ENCODE results near the gene SLX4IP. TPM values are rescaled to one million over a fixed set of nuclear protein-coding genes. Genes with fewer than 3 reads are reported as not detected.

SLX4IP gene
- total and polyA plus RNA-seq, 2 of the 13 experiments (the other 11 are each of a cell fraction or from before 2014, with no cell fraction given), result 3.6 to 7.3 TPM

DNA sequence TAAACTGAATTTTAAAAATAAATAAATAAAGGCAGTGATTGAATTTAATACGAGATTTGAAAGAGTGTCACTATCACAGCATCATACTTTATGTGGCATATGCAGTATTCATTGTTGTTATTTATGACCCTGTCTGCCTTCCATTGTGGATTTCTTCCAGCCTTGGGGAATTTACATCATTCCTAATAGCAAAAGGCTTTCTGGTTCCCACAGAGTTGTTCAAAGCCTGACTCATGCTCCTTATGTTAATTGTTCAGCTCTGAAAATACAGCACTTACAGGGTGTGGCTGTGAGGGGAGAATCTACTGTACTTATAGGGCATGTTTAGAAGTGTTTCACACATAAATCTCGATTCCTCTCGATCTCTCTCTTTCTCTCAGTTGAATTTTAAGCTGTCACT, 184.3 kb downstream of the SLX4IP start (continued):
- TF ChIP-seq ATF4 (CRISPR knock-in tag; IDR thresholded peaks at IDR 0.05), result no peak
- TF ChIP-seq, protein P1, sequence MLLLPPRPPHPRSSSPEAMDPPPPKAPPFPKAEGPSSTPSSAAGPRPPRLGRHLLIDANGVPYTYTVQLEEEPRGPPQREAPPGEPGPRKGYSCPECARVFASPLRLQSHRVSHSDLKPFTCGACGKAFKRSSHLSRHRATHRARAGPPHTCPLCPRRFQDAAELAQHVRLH (CRISPR knock-in tag; IDR thresholded peaks at IDR 0.05; ENCODE audit: borderline replicate concordance, low read depth), result no peak

- intact Hi-C loops (cut with micrococcal nuclease; ENCODE audit: unreplicated experiment), result no loop called here
- DNase-seq (ENCODE audit: low spot score) (no peak), FAIRE-seq (no peak), ATAC-seq (no peak)
- no peaks in the 10 kb centered on the region for H3K9me3 ChIP-seq (ENCODE audit: low read length)
- in situ Hi-C loops (cut with HindIII; ENCODE audit: extremely low pct_ligation_motif_present, low pct_unique_long_range_greater_than_20kb), result no loop called here
- H3K4me2 ChIP-seq (ENCODE audit: low read depth, low read length), result no peak overlapping the region
- ChIA-PET CTCF (ENCODE audit: low intra/inter-chr PET ratio, low total read pairs) (no interaction called here), POLR2A (no interaction called here)
- no peak overlapping the region for H2AFZ ChIP-seq (ENCODE audit: low read length)
- no peaks in the 10 kb centered on the region for H4K20me1 ChIP-seq (ENCODE audit: insufficient read depth, low read length)
- H3K79me2 ChIP-seq (ENCODE audit: insufficient read depth, low read length), result no peaks in the 10 kb centered on the region
- no peak overlapping the region for H3K4me3 ChIP-seq (replicated peaks in 1 of 3; ENCODE audit: insufficient read depth in 1 of 3, low read depth in 2 of 3, low read length in 3 of 3)
- WGBS (ENCODE audit: low lambda C conversion rate), result 79% methylated on average over 3 of the region's 3 CpGs
- H3K27ac ChIP-seq (ENCODE audit: extremely low read length, insufficient read depth, low read length), result peak overlapping the region; percentile 23
- H3K9ac ChIP-seq (ENCODE audit: insufficient read depth, low read depth, low read length), result no peak overlapping the region
- no peaks in the 10 kb centered on the region for H3K27me3 ChIP-seq (ENCODE audit: control insufficient read depth in 1 of 2, insufficient read depth in 2 of 2, low read length in 2 of 2)
- BruUV-seq (replicated peaks), result no TSS peak
- peaks cover 35% of the 10 kb centered on the region for H3K4me1 ChIP-seq (ENCODE audit: insufficient read depth, low read length)
- peaks cover 0 to 7% of the 10 kb centered on the region in 2 experiments; a peak in 1 of 5 replicates for H3K36me3 ChIP-seq (replicated peaks in 1 of 2; ENCODE audit: control insufficient read depth in 1 of 2, insufficient read depth in 2 of 2, low read length in 2 of 2)
- TF ChIP-seq MAFK (conservative IDR thresholded peaks at IDR 0.05 in 1 of 2, IDR thresholded peaks at IDR 0.05 in 1 of 2; ENCODE audit: low read length in 2 of 2), result peak; percentile 56 to 64; a peak in 3 of 4 replicates
- peak; percentile 45; the same call in 1 of the 2 replicates for TF ChIP-seq MAFF (IDR thresholded peaks at IDR 0.05; ENCODE audit: low read depth, low read length)
- no peak for TF ChIP-seq SRF (IDR thresholded peaks at IDR 0.05; ENCODE audit: low read depth, low read length)
- TF ChIP-seq PTBP1 (IDR thresholded peaks at IDR 0.05; ENCODE audit: low read depth, low read length, poor library complexity, severe bottlenecking), result no peak
- no peak for TF ChIP-seq ZNF30 (CRISPR knock-in tag; IDR thresholded peaks at IDR 0.05)
Observed at GRCh38 chr20:10621149-10621548, 186.0 kb downstream of the SLX4IP start.
